Endodermal cell (in vitro differentiated cells): ENCODE measurements around the gene RPLP2. TPM values are rescaled to one million over a fixed set of nuclear protein-coding genes. Genes with fewer than 3 reads are reported as not detected.
A peak's percentile ranks its signal among the peaks of the same experiment; 100 is the strongest.

ENCODE experiments used
- DNase-seq: peaks from one replicate; pipeline ENCODE4 v3.0.0-alpha.2; 2017
- H3K27ac ChIP-seq: 2 replicates; pipeline ENCODE4 v1.5.1; 2013; ENCODE audit warnings: mild to moderate bottlenecking, low read depth, low read length, moderate library complexity
- H3K27me3 ChIP-seq: 2 replicates; pipeline ENCODE4 v1.6.1; 2013; ENCODE audit warnings: mild to moderate bottlenecking, low read length, moderate library complexity; ENCODE audit not compliant: insufficient read depth, control insufficient read depth, poor library complexity, severe bottlenecking
- H3K36me3 ChIP-seq: 2 replicates; pipeline ENCODE4 v1.7.0; 2013; ENCODE audit warnings: mild to moderate bottlenecking, low read length, moderate library complexity; ENCODE audit not compliant: control insufficient read depth, insufficient read depth
- H3K4me1 ChIP-seq: one replicate; pipeline ENCODE4 v1.7.0; 2013; ENCODE audit warnings: low read length; ENCODE audit not compliant: control insufficient read depth, insufficient read depth
- H3K4me3 ChIP-seq: 2 replicates; pipeline ENCODE4 v1.5.1; 2013; ENCODE audit warnings: mild to moderate bottlenecking, low read length, moderate library complexity
- H3K9ac ChIP-seq: 2 replicates; pipeline ENCODE4 v1.6.1; 2013; ENCODE audit warnings: mild to moderate bottlenecking, low read length, moderate library complexity; ENCODE audit not compliant: poor library complexity, severe bottlenecking; ENCODE audit errors: extremely low read depth
- H3K9me3 ChIP-seq: 2 replicates; pipeline ENCODE4 v1.6.1; 2013; ENCODE audit warnings: mild to moderate bottlenecking, low read length, moderate library complexity; ENCODE audit not compliant: control insufficient read depth
- H3K27ac Mint-ChIP-seq: 2 replicates; pipeline ENCODE4 v1.8.0; 2020; ENCODE audit warnings: mixed read lengths
- H3K27me3 Mint-ChIP-seq: 2 replicates; pipeline ENCODE4 v1.8.0; 2021; ENCODE audit warnings: mild to moderate bottlenecking, mixed read lengths; ENCODE audit not compliant: insufficient read depth
- H3K36me3 Mint-ChIP-seq: 2 replicates; pipeline ENCODE4 v1.8.0; 2020; ENCODE audit warnings: low read depth, mixed read lengths
- H3K4me1 Mint-ChIP-seq: 2 replicates; pipeline ENCODE4 v1.8.0; 2020; ENCODE audit warnings: mixed read lengths
- H3K4me3 Mint-ChIP-seq: 2 replicates; pipeline ENCODE4 v1.8.0; 2020; ENCODE audit warnings: mild to moderate bottlenecking, moderate library complexity, mixed read lengths
- H3K9me3 Mint-ChIP-seq: 2 replicates; pipeline ENCODE4 v1.8.0; 2020; ENCODE audit warnings: mild to moderate bottlenecking, mixed read lengths
- WGBS, 2 experiments: methylation state at CpG; one replicate each; pipeline versions ENCODE4 v1.1.5 to v1.1.7; 2013; ENCODE audit warnings: missing lambda C conversion rate in 2 of 2, mixed read lengths in 1 of 2; ENCODE audit not compliant: insufficient coverage in 1 of 2, insufficient read length in 1 of 2; 5-methylcytosine and 5-hydroxymethylcytosine counted together
- total RNA-seq, 2 donors: library from RNA; stranded (reverse); fragmentation: NEBNext Ultra II Directional in 1 of 2; extraction: Animal tissue kit (Norgen Biotek cat#: 25700) in 1 of 2; gene quantifications; 2 replicates in 1 of 2; 3 replicates in 1 of 2; pipeline ENCODE4 v1.2.1, GENCODE V29; 2021
- TF ChIP-seq, protein P1 (sequence below): fragments of 200-600 bp; sonication (generic); conservative IDR thresholded peaks from 2 replicates; pipeline ENCODE4 v1.5.0; 2021; ENCODE audit warnings: antibody characterized with exemption, mild to moderate bottlenecking

RPLP2 gene
- total RNA-seq, 2 donors from 2014 or later: 1,966 to 2,020 TPM

DNA sequence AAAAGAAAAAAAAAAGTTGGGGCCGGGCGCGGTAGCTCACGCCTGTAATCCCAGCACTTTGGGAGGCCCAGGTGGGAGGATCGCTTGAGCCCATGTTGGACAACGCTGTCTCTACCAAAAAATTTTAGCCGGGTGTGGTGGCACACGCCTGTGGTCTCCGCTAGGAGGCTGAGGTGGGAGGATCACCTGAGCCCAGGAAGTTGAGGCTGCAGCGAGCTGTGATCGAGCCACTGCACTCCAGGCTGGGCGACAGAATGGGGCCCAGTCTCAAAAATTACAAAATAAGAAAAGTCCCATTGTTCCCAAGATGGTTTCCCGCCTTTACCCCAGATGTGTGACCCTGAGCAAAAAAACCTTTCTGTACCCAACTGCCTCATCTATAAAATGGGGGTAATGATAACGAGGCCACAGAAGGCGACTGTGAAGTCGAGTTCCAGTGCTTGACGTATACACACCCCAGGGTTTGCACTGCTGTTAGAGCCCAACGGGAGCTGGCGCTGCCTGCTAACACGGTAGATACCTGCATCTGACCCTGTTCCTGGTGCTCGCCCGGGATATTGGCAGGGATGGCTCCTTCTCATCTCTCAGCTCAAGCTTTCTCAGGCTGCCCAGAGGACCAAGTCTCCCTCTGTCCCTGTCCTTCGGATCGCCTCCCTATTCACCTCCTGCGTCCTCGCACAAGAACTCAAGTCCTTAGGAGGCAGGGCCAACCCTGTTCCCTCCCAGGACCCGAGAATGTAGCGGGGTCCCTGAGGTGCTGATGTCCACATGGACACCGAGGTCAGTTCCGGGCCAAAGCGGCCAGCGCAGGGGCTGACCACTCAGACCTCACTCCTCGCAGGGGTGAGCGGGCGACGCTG is 1.1 kb upstream of the RPLP2 start:
- Histone ChIP-seq H3K27ac (peak overlapping the region; percentile 98), H3K4me1 (no peaks in the 10 kb centered on the region), H3K27me3 (no peaks in the 10 kb centered on the region), H3K36me3 (peaks cover 26% of the 10 kb centered on the region), H3K9ac (peak overlapping the region; percentile 94), H3K9me3 (no peaks in the 10 kb centered on the region), H3K4me3 (peak overlapping the region; percentile 89)
- 37 to 46% methylated on average over 27 to 36 of the region's 36 CpGs for WGBS, 2 experiments
- H3K4me1 Mint-ChIP-seq: peaks cover 17% of the 10 kb centered on the region
- H3K36me3 Mint-ChIP-seq: peaks cover 28% of the 10 kb centered on the region
- no peaks in the 10 kb centered on the region for H3K9me3 Mint-ChIP-seq
- H3K4me3 Mint-ChIP-seq: peak overlapping the region; percentile 85
- H3K27ac Mint-ChIP-seq: peak overlapping the region; percentile 99
- TF ChIP-seq, protein P1, sequence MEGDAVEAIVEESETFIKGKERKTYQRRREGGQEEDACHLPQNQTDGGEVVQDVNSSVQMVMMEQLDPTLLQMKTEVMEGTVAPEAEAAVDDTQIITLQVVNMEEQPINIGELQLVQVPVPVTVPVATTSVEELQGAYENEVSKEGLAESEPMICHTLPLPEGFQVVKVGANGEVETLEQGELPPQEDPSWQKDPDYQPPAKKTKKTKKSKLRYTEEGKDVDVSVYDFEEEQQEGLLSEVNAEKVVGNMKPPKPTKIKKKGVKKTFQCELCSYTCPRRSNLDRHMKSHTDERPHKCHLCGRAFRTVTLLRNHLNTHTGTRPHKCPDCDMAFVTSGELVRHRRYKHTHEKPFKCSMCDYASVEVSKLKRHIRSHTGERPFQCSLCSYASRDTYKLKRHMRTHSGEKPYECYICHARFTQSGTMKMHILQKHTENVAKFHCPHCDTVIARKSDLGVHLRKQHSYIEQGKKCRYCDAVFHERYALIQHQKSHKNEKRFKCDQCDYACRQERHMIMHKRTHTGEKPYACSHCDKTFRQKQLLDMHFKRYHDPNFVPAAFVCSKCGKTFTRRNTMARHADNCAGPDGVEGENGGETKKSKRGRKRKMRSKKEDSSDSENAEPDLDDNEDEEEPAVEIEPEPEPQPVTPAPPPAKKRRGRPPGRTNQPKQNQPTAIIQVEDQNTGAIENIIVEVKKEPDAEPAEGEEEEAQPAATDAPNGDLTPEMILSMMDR: no peak
- H3K27me3 Mint-ChIP-seq: no peaks in the 10 kb centered on the region
- peak; percentile 66 for DNase-seq

DNA sequence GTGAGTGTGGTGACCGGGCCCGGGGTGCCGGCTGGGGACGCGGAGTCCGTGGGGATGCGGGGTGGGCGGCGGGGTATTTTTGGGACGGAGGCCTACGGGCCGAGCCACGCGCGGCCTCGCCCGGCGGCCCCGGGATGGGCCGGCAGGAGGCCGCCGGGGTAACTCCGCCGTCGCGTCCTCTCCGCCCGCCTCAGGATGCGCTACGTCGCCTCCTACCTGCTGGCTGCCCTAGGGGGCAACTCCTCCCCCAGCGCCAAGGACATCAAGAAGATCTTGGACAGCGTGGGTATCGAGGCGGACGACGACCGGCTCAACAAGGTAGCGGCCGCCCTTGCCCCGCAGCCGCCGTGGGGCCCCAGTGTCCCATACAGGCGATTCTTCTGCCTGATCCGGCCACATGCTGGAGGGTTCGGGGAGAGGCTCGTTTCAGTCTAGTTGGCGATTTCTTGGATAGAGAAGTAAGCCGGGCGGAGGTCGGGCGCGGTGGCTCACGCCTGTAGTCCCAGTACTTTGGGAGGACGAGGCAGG is 337 bp downstream of the RPLP2 start:
- WGBS, 2 experiments: 0 to 1% methylated on average over 12 to 55 of the region's 55 CpGs
- peak overlapping the region; percentile 94 for H3K9ac ChIP-seq
- H3K27me3 ChIP-seq: no peaks in the 10 kb centered on the region
- peaks cover 31% of the 10 kb centered on the region for H3K36me3 ChIP-seq
- no peaks in the 10 kb centered on the region for H3K4me1 ChIP-seq
- Mint-ChIP-seq H3K4me1 (peaks cover 17% of the 10 kb centered on the region), H3K9me3 (no peaks in the 10 kb centered on the region), H3K4me3 (peak overlapping the region; percentile 85), H3K36me3 (peaks cover 31% of the 10 kb centered on the region), H3K27me3 (no peaks in the 10 kb centered on the region), H3K27ac (peak overlapping the region; percentile 99)
- TF ChIP-seq, protein P1: peak; percentile 29
- DNase-seq: no peak
- peak overlapping the region; percentile 89 for H3K4me3 ChIP-seq
- no peaks in the 10 kb centered on the region for H3K9me3 ChIP-seq
- peak overlapping the region; percentile 38 for H3K27ac ChIP-seq

DNA sequence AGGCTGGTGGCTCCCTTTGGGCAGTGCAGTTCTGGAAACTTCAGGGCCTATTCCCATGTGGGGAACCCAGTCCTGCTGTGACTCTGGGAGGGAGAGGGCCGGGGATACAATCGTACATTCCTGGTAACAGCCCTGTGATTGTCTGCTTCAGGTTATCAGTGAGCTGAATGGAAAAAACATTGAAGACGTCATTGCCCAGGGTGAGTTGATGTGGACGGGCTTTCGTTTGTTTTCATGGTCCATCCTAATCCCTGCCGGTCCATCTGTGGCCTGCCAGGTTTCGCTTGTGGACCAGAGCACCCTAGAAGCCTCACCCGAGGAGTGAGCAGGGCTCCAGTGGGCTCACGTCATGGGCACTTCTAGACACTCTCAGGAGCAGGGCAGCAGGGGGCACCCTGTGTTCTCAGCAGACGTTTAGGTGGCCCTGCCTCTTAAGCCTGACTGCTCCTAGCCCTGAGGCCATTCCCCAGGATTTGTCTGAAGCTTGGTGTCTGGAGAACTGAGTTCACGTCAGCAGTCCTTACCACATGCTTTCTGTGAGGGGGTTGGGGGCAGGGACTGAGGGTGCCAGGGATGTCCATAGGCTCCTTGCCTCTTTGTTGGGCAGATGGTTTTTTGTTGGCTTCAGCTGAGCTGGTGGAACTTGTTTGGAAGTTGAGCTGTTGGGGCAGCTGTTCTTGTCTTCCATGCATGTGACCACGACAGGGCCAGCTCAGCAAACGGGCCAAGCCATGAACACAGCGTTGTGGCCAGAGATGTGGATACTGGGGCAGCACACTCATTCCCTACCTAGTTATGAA is 1.9 kb downstream of the RPLP2 start:
- WGBS, 2 experiments: 92 to 94% methylated on average over 14 of the region's 14 CpGs
- peaks cover 17% of the 10 kb centered on the region for H3K4me1 Mint-ChIP-seq
- Histone ChIP-seq H3K27ac (no peak overlapping the region), H3K9ac (peak overlapping the region; percentile 94), H3K36me3 (peaks cover 31% of the 10 kb centered on the region), H3K9me3 (no peaks in the 10 kb centered on the region), H3K4me3 (peak overlapping the region; percentile 89), H3K4me1 (no peaks in the 10 kb centered on the region), H3K27me3 (no peaks in the 10 kb centered on the region)
- TF ChIP-seq, protein P1: no peak
- peaks cover 31% of the 10 kb centered on the region for H3K36me3 Mint-ChIP-seq
- no peaks in the 10 kb centered on the region for H3K9me3 Mint-ChIP-seq
- peak overlapping the region; percentile 85 for H3K4me3 Mint-ChIP-seq
- peak overlapping the region; percentile 89 for H3K27ac Mint-ChIP-seq
- H3K27me3 Mint-ChIP-seq: no peaks in the 10 kb centered on the region
- no peak for DNase-seq
